HepG2 (cell line): Measurements from ENCODE around the gene PLA1A. TPM values are rescaled to one million over a fixed set of nuclear protein-coding genes. Genes with fewer than 3 reads are reported as not detected.

ENCODE experiments used
- ATAC-seq: fragments of 200-7000 bp; cut with Tn5 transposase; 3 replicates; pipeline ENCODE4 v1.9.1; 2020; ENCODE audit warnings: mild to moderate bottlenecking, moderate library complexity
- BruUV-seq: library from RNA; stranded (reverse); fragments of 400-500 nt; replicated peaks from 2 replicates; lab custom pipeline; 2021; lab: Mats Ljungman, UMichigan
- CTCF ChIA-PET: fragments of 300-600 bp; formaldehyde crosslinking; extraction: SDS; loops from one replicate; lab custom pipeline; 2021; ENCODE audit warnings: low total read pairs, inconsistent platforms, low intra/inter-chr PET ratio; lab: Yijun Ruan, JAX
- POLR2A ChIA-PET: fragments of 350-600 bp; sonication (Branson Sonifier 250); formaldehyde crosslinking; loops from one replicate; lab custom pipeline; 2020; ENCODE audit warnings: antibody characterized with exemption, inconsistent platforms; lab: Yijun Ruan, JAX
- DNase-seq: peaks from one replicate; pipeline ENCODE4 v3.0.0-alpha.2; 2015; ENCODE audit warnings: low spot score
- FAIRE-seq: peaks from 3 replicates; lab custom pipeline; 2011; peaks lifted over from hg19 to GRCh38; lab: Jason Lieb, UNC
- H2AFZ ChIP-seq: one replicate; pipeline ENCODE4 v1.6.1; 2011; ENCODE audit warnings: low read length, inconsistent platforms
- H3K27ac ChIP-seq: fragments of 300-600 bp; 3 replicates; pipeline ENCODE4 v1.8.0; 2011; ENCODE audit warnings: mixed run types, mild to moderate bottlenecking, mixed read lengths, low read length, inconsistent platforms; ENCODE audit not compliant: insufficient read depth; ENCODE audit errors: extremely low read length
- H3K27me3 ChIP-seq, 2 experiments: fragments of 200-600 bp in 1 of 2; 2 replicates in 1 of 2; 3 replicates in 1 of 2; pipeline versions ENCODE4 v1.6.0 to v1.8.0; 2011; ENCODE audit warnings: low read length in 2 of 2, mild to moderate bottlenecking in 2 of 2, moderate library complexity in 2 of 2, inconsistent platforms in 1 of 2; ENCODE audit not compliant: insufficient read depth in 2 of 2, control insufficient read depth in 1 of 2
- H3K36me3 ChIP-seq, 2 experiments: fragments of 200-600 bp in 1 of 2; replicated peaks in 1 of 2; 2 replicates in 1 of 2; 3 replicates in 1 of 2; pipeline versions ENCODE4 v1.5.1 to v1.8.0; 2011; ENCODE audit warnings: low read length in 2 of 2, inconsistent platforms in 1 of 2; ENCODE audit not compliant: insufficient read depth in 2 of 2, control insufficient read depth in 1 of 2
- H3K4me1 ChIP-seq: 2 replicates; pipeline ENCODE4 v1.5.1; 2012; ENCODE audit warnings: low read length, inconsistent platforms; ENCODE audit not compliant: insufficient read depth
- H3K4me2 ChIP-seq: 2 replicates; pipeline ENCODE4 v1.6.0; 2011; ENCODE audit warnings: low read depth, low read length, inconsistent platforms
- H3K4me3 ChIP-seq, 3 experiments: fragments of 200-600 bp in 1 of 3; sonication (generic), shearing (Covaris generic) in 1 of 3; replicated peaks in 1 of 3; 2 replicates each; pipeline ENCODE4 v1.5.1; 2011 to 2016; ENCODE audit warnings: low read length in 3 of 3, inconsistent platforms in 2 of 3, low read depth in 2 of 3, mild to moderate bottlenecking in 2 of 3, control low read depth in 1 of 3, mixed read lengths in 1 of 3; ENCODE audit not compliant: insufficient read depth in 1 of 3
- H3K79me2 ChIP-seq: one replicate; pipeline ENCODE4 v1.6.1; 2011; ENCODE audit warnings: low read length, inconsistent platforms; ENCODE audit not compliant: insufficient read depth
- H3K9ac ChIP-seq: 2 replicates; pipeline ENCODE4 v1.6.0; 2011; ENCODE audit warnings: mild to moderate bottlenecking, low read depth, low read length, inconsistent platforms; ENCODE audit not compliant: insufficient read depth
- H3K9me3 ChIP-seq: 2 replicates; pipeline ENCODE4 v1.5.1; 2012; ENCODE audit warnings: mild to moderate bottlenecking, low read length
- H4K20me1 ChIP-seq: 2 replicates; pipeline ENCODE4 v1.6.0; 2011; ENCODE audit warnings: inconsistent platforms, mild to moderate bottlenecking, low read length, moderate library complexity; ENCODE audit not compliant: insufficient read depth
- MAF1 ChIP-seq: sonication (generic); formaldehyde crosslinking; IDR thresholded peaks from 2 replicates; pipeline ENCODE4 v1.5.0; 2020; ENCODE audit warnings: missing genetic modification reagents, borderline replicate concordance
- MLLT10 ChIP-seq: sonication (generic); formaldehyde crosslinking; IDR thresholded peaks from 2 replicates; pipeline ENCODE4 v1.4.0; 2020; ENCODE audit warnings: missing genetic modification reagents
- NAIF1 ChIP-seq: sonication (generic); formaldehyde crosslinking; IDR thresholded peaks from 2 replicates; pipeline ENCODE4 v1.5.0; 2020; ENCODE audit warnings: mild to moderate bottlenecking, missing genetic modification reagents, borderline replicate concordance
- NR1H2 ChIP-seq: sonication (generic); formaldehyde crosslinking; IDR thresholded peaks from 2 replicates; pipeline ENCODE4 v1.8.1; 2022; ENCODE audit warnings: low read depth, missing genetic modification reagents, borderline replicate concordance
- NR2F2 ChIP-seq: IDR thresholded peaks from 2 replicates; pipeline ENCODE4 v1.6.1; 2012; ENCODE audit warnings: low read depth, inconsistent platforms, borderline replicate concordance
- PREB ChIP-seq: sonication (generic); formaldehyde crosslinking; IDR thresholded peaks from 2 replicates; pipeline ENCODE4 v1.4.0; 2020; ENCODE audit warnings: missing genetic modification reagents
- SOX5 ChIP-seq: IDR thresholded peaks from 2 replicates; pipeline ENCODE4 v1.6.1; 2016; ENCODE audit warnings: borderline replicate concordance
- SP1 ChIP-seq, 2 experiments: fragments of 450-650 bp in 1 of 2; sonication (generic) in 1 of 2; formaldehyde crosslinking in 1 of 2; IDR thresholded peaks; 2 replicates each; pipeline versions ENCODE4 v1.4.0 to v1.6.1; 2016 to 2020; ENCODE audit warnings: missing genetic modification reagents in 1 of 2
- SP2 ChIP-seq: sonication (generic); formaldehyde crosslinking; IDR thresholded peaks from 2 replicates; pipeline ENCODE4 v1.5.1; 2020; ENCODE audit warnings: mild to moderate bottlenecking, missing genetic modification reagents
- ZFYVE20 ChIP-seq: sonication (generic); formaldehyde crosslinking; IDR thresholded peaks from 2 replicates; pipeline ENCODE4 v1.8.0; 2023; ENCODE audit warnings: low read depth, mild to moderate bottlenecking, moderate library complexity, missing genetic modification reagents, borderline replicate concordance
- ZNF564 ChIP-seq: sonication (generic); formaldehyde crosslinking; IDR thresholded peaks from 2 replicates; pipeline ENCODE4 v1.8.1; 2023; ENCODE audit warnings: mild to moderate bottlenecking, missing genetic modification reagents
- WGBS: methylation state at CpG from one replicate; pipeline ENCODE4 v1.1.6; 2017; ENCODE audit warnings: low lambda C conversion rate; 5-methylcytosine and 5-hydroxymethylcytosine counted together
- in situ Hi-C: cut with HindIII; loops from 2 replicates; pipeline ENCODE4 v1.10.0; 2017; ENCODE audit warnings: low pct_unique_long_range_greater_than_20kb; ENCODE audit not compliant: extremely low pct_ligation_motif_present
- intact Hi-C: fragments of 100-400 bp; cut with micrococcal nuclease; formaldehyde crosslinking; loops from one replicate; pipeline ENCODE4 v1.10.0; 2022; ENCODE audit not compliant: unreplicated experiment
- polyA plus RNA-seq, 8 experiments: library from polyadenylated mRNA; depleted of rRNA in 3 of 8; stranded (reverse) in 7 of 8; unstranded in 1 of 8; fragments of >200 nt; fragmentation: Illumina TruSeq in 4 of 8; extraction: Trizol in 4 of 8; gene quantifications; 2 replicates each; pipeline versions ENCODE4 v1.2.1 to v1.2.3, GENCODE V29; 2011 to 2016; ENCODE audit warnings: low read depth in 4 of 8, missing spikeins in 1 of 8, mixed read lengths in 1 of 8; ENCODE audit not compliant: insufficient read depth in 1 of 8
- total RNA-seq, 5 experiments: library from RNA; depleted of rRNA; stranded (reverse); fragments of >200 nt; fragmentation: Illumina TruSeq; extraction: Trizol; gene quantifications; 2 replicates each; pipeline ENCODE4 v1.2.3, GENCODE V29; 2016; ENCODE audit warnings: low read depth in 1 of 5

Gene PLA1A
- total and polyA plus RNA-seq, 2 of the 13 experiments (the other 11 are each of a cell fraction or from before 2014, with no cell fraction given), result 0.11 to 0.18 TPM

- BruUV-seq, result no TSS peak
- POLR2A ChIA-PET, result no interaction called here
Observed at GRCh38 chr3:119624002-119624720, 26.5 kb downstream of the PLA1A start.

GRCh38 chr3:119625451-119626153 is 27.9 kb downstream of the PLA1A start:
- Histone ChIP-seq H3K4me2 (no peak overlapping the region), H3K36me3 (no peaks in the 10 kb centered on the region), H3K9me3 (no peaks in the 10 kb centered on the region), H2AFZ (no peak overlapping the region), H3K9ac (no peak overlapping the region), H3K4me3 (no peak overlapping the region), H3K79me2 (no peaks in the 10 kb centered on the region), H3K4me1 (no peaks in the 10 kb centered on the region), H3K27me3 (peaks cover 2 to 10% of the 10 kb centered on the region in 2 experiments; a peak in 2 of 5 replicates), H4K20me1 (no peaks in the 10 kb centered on the region), H3K27ac (no peak overlapping the region)
- DNase-seq (no peak), FAIRE-seq (no peak), ATAC-seq (peak; percentile 61)
- WGBS, result 6% methylated on average over 5 of the region's 8 CpGs
- ChIA-PET POLR2A (no interaction called here), CTCF (no interaction called here)
- no TSS peak for BruUV-seq
- no peak for TF ChIP-seq ZFYVE20 (CRISPR knock-in tag)
- no peak for TF ChIP-seq MLLT10 (CRISPR knock-in tag)
- no peak for TF ChIP-seq SP2 (CRISPR knock-in tag)
- TF ChIP-seq PREB (CRISPR knock-in tag), result no peak
- no peak for TF ChIP-seq SOX5 (CRISPR knock-in tag)
- in situ Hi-C loops (no loop called here), intact Hi-C loops (no loop called here)

More at GRCh38 chr3:119624002-119624720, 26.5 kb downstream of the PLA1A start:
- no peak for FAIRE-seq
- Histone ChIP-seq H3K4me1 (no peaks in the 10 kb centered on the region), H3K9me3 (no peaks in the 10 kb centered on the region), H3K27me3 (peaks cover 2 to 10% of the 10 kb centered on the region in 2 experiments; a peak in 2 of 5 replicates), H2AFZ (no peak overlapping the region), H3K27ac (no peak overlapping the region), H3K79me2 (no peaks in the 10 kb centered on the region), H3K36me3 (no peaks in the 10 kb centered on the region), H4K20me1 (no peaks in the 10 kb centered on the region), H3K9ac (no peak overlapping the region), H3K4me3 (no peak overlapping the region), H3K4me2 (no peak overlapping the region)
- no peak for TF ChIP-seq NAIF1 (CRISPR knock-in tag)
- TF ChIP-seq NR2F2, result no peak
- TF ChIP-seq NR1H2, result no peak
- TF ChIP-seq MAF1 (CRISPR knock-in tag), result no peak
- TF ChIP-seq ZNF564 (CRISPR knock-in tag), result 0 out of 2 replicates have a peak, but pooled peaks have one; percentile 48
- TF ChIP-seq SP1 (IDR thresholded peaks at IDR 0.05), result no peak
- no peak for TF ChIP-seq SP1 (CRISPR knock-in tag; IDR thresholded peaks at IDR 0.05)
- WGBS, result 33% methylated on average over 6 of the region's 9 CpGs
- in situ Hi-C loops, result no loop called here
- ATAC-seq, result no peak
- intact Hi-C loops, result loop anchor here (5.0 kb wide), 1 partner anchor 312 kb away; no protein-coding TSS in a partner anchor
- DNase-seq, result no peak
- CTCF ChIA-PET, result no interaction called here
